HCEC 1CT (cell line): ENCODE results near the gene MCM5.
A peak's percentile ranks its signal among the peaks of the same experiment; 100 is the strongest.
"Not testable (repeated sequence)": the region's sequence is repeated elsewhere in the genome, so short reads cannot be mapped to it uniquely, and the experiment has no call there.

Source experiments
- DNase-seq: peaks from one replicate; pipeline ENCODE4 v3.0.0-alpha.2; 2017

The MCM5 gene

DNA sequence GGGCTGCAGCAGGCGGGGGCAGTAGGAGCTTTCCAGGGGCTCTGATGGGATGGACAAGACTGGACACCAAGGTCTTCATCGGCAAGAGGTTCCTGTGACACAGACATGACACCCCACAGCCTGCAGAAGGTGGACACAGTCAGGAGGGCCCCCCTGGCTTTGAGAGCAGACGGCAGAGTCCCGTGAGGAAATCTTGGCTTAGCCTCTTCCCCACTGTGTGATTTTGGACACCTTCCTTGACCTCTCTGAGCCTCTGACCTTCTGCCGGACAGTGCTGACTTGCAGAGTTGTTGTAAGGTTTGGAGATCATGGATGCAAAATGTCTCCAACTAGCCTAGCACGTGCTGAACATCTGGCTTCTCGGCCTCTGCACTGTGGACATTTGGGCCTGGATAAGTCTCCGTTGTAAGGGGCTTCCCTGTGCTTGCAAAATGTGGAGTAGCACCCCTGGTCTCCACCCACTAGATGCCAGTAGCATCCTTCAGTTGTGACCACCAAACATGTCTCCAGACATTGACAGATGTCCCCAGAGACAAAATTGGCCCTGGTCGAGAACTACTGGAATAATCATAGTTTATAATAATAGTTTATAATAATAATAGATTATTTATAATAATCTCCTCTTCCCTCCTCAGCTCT is 54.6 kb downstream of the MCM5 start:
- DNase-seq = no peak

- no peak for DNase-seq
Measured at GRCh38 chr22:35455529-35455928, 55.6 kb downstream of the MCM5 start.

GRCh38 chr22:35456757-35457156 is 56.8 kb downstream of the MCM5 start:
- DNase-seq = no peak

GRCh38 chr22:35457729-35458546 is 58.0 kb downstream of the MCM5 start:
- no peak for DNase-seq

GRCh38 chr22:35458547-35459422 is 58.8 kb downstream of the MCM5 start:
- no peak for DNase-seq

- DNase-seq = no peak
Measured at GRCh38 chr22:35459423-35459894, 59.5 kb downstream of the MCM5 start.

DNA sequence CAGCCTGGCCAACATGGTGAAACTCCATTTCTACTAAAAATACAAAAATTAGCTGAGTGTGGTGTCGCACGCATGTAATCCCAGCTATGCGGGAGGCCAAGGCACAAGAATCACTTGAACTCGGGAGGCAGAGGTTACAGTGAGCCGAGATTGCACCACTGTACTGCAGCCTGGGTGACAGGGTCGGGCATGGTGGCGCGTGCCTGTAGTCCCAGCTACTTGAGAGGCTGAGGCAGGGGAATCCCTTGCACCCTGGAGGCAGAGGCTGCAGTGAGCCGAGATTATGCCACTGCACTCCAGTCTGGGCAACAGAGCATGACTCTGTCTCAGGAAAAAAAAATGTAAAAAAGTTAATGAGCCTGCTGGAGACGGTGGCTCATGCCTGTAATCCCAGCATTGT is 60.0 kb downstream of the MCM5 start:
- not testable (repeated sequence) for DNase-seq

DNA sequence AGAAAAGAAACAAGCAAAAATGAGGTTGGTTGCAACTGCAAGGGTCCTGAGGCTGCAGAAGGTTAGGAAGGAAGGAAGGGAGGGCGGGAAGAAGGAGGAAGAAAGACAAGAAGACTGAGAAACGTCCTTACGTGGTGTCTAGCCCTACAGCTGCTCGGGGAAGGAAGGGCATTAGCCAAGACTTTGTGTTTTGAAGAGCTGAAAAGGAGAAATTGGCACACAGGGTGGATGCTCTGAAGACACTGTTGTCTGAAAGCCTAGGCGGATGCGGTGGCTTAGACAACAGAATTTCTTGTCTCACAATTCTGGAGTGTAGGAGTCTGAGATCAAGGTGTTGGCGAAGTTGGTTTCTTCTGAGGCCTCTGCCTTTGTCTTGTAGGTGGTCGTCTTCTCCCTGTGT is 60.7 kb downstream of the MCM5 start:
- no peak for DNase-seq

GRCh38 chr22:35462498-35463230 is 62.7 kb downstream of the MCM5 start:
- no peak for DNase-seq

DNA sequence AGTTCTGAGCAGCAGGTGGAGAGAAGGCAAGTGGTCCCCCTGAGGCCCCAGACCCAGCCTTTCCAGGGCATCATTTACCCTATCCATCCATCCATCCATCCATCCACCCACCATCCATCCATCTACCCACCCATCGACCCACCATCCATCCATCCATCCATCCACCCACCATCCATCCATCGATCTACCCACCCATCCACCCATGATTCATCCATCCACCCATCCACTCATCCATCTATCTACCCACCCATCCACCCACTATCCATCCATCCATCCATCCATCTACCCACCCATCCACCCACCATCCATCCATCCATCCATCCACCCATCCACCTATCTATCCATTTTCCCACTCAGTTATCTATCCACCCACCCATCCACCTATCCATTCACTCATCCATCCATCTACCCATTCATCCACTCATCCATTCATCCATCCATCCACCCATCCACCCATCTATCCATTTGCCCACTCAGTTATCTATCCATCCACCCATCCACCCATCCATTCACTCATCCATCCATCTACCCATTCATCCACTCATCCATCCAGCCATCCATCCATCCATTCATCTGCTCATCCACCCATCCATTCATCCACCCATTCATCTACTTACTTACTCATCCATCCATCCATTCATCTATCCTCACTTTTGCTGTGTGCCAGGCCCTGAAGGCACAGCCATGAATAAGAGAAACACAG is 63.4 kb downstream of the MCM5 start:
- no peak for DNase-seq

GRCh38 chr22:35464399-35464798 is 64.5 kb downstream of the MCM5 start:
- DNase-seq = no peak

- DNase-seq = no peak
Measured at GRCh38 chr22:35465109-35465701, 65.3 kb downstream of the MCM5 start.

- peak; percentile 18 for DNase-seq
Measured at GRCh38 chr22:35467681-35468434, 67.9 kb downstream of the MCM5 start.

- DNase-seq = peak; percentile 14
Measured at GRCh38 chr22:35470903-35471321, 71.0 kb downstream of the MCM5 start.

DNA sequence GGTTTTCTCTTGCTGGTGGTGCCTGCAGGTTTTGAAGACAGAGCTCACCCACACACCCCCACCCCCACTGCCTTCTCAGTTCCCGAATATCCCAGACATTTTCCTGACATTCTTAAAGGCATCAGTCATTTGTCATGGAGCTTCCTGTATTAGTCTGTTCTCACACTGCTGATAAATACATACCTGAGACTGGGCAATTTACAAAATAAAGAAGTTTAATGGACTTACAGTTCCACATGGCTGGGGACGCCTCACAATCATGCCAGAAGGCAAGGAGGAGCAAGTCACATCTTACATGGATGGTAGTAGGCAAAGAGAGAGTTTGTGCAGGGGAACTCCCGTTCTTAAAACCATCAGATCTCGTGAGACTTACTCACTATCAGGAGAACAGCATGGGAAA is 71.6 kb downstream of the MCM5 start:
- not testable (repeated sequence) for DNase-seq

DNA sequence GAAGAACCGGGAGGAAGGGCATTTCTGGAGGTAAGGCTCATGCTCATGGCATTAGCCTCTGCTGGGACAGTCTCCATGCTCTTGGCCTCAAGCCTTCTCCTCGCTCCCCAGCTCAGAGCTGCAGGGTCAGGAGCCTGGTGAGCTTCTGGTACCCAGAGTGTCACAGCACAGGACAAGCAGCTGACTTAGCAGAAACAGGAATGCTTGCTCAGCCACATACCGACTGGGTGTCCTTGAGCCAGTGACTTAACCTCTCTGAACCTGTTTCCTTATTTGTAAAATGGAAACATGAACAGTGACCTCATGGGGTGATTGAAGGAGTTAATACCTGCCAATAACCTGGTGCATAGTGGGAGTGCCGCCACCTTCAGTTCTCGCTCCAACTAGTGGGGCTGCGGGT is 72.5 kb downstream of the MCM5 start:
- DNase-seq = no peak

GRCh38 chr22:35473971-35474370 is 74.0 kb downstream of the MCM5 start:
- no peak for DNase-seq
